OCI-LY3 (cell line): ENCODE data around the gene TNFRSF14.

Experiments used
- CTCF ChIP-seq: fragments of 200-600, 300-600 bp; sonication (generic); IDR thresholded peaks from 2 replicates; pipeline ENCODE4 v1.5.1; 2014; ENCODE audit warnings: antibody characterized with exemption, low read length, low read depth
- EZH2phosphoT487 ChIP-seq: fragments of 200-600 bp; shearing (Covaris generic); IDR thresholded peaks from 2 replicates; pipeline ENCODE4 v1.6.1; 2018; ENCODE audit warnings: antibody characterized with exemption, mixed run types, low read depth

GRCh38 chr1:2525920-2526823 is 30.0 kb upstream of the TNFRSF14 start, which contains the start of gene PANK4:
- no peak for TF ChIP-seq CTCF
- no peak for TF ChIP-seq EZH2phosphoT487
